Measurements from ENCODE around the gene KIRREL3.
"Not testable (repeated sequence)": the region's sequence is repeated elsewhere in the genome, so short reads cannot be mapped to it uniquely, and the experiment has no call there.

The KIRREL3 gene

GRCh38 chr11:126952533-126952932 lies 48.0 kb downstream of the KIRREL3 start:
- DNase-seq (ENCODE audit: low read depth in 2 of 2): not testable (repeated sequence)

- no peak for DNase-seq (ENCODE audit: low read depth in 2 of 2)
Measured at GRCh38 chr11:126951465-126951864, 49.1 kb downstream of the KIRREL3 start.

GRCh38 chr11:126949066-126949891 lies 51.3 kb downstream of the KIRREL3 start:
- no peak for DNase-seq (ENCODE audit: low read depth in 2 of 2)

- no peak for DNase-seq (ENCODE audit: low read depth in 2 of 2)
Measured at GRCh38 chr11:126948563-126948962, 52.0 kb downstream of the KIRREL3 start.

GRCh38 chr11:126945319-126945718 lies 55.3 kb downstream of the KIRREL3 start:
- DNase-seq (ENCODE audit: low read depth in 2 of 2): no peak

- DNase-seq (ENCODE audit: low read depth in 2 of 2): no peak
Measured at GRCh38 chr11:126943316-126943715, 57.3 kb downstream of the KIRREL3 start.

- no peak for DNase-seq (ENCODE audit: low read depth in 2 of 2)
Measured at GRCh38 chr11:126942146-126942545, 58.4 kb downstream of the KIRREL3 start.

GRCh38 chr11:126939552-126939951 lies 61.0 kb downstream of the KIRREL3 start:
- DNase-seq (ENCODE audit: low read depth in 2 of 2): no peak

GRCh38 chr11:126938718-126939117 lies 61.9 kb downstream of the KIRREL3 start:
- DNase-seq (ENCODE audit: low read depth in 2 of 2): no peak

- no peak for DNase-seq (ENCODE audit: low read depth in 2 of 2)
Measured at GRCh38 chr11:126930091-126930841, 70.3 kb downstream of the KIRREL3 start.

GRCh38 chr11:126929179-126930061 lies 71.2 kb downstream of the KIRREL3 start:
- no peak for DNase-seq (ENCODE audit: low read depth in 2 of 2)

- DNase-seq (ENCODE audit: low read depth in 2 of 2): no peak
Measured at GRCh38 chr11:126927623-126928022, 72.9 kb downstream of the KIRREL3 start.

- no peak for DNase-seq (ENCODE audit: low read depth in 2 of 2)
Measured at GRCh38 chr11:126926376-126926791, 74.2 kb downstream of the KIRREL3 start.

- DNase-seq (ENCODE audit: low read depth in 2 of 2): no peak
Measured at GRCh38 chr11:126925321-126926093, 75.1 kb downstream of the KIRREL3 start.

- no peak for DNase-seq (ENCODE audit: low read depth in 2 of 2)
Measured at GRCh38 chr11:126924376-126925040, 76.1 kb downstream of the KIRREL3 start.

- DNase-seq (ENCODE audit: low read depth in 2 of 2): no peak
Measured at GRCh38 chr11:126920833-126921232, 79.7 kb downstream of the KIRREL3 start.

- DNase-seq (ENCODE audit: low read depth in 2 of 2): no peak
Measured at GRCh38 chr11:126919147-126919823, 81.3 kb downstream of the KIRREL3 start.

- DNase-seq (ENCODE audit: low read depth in 2 of 2): no peak
Measured at GRCh38 chr11:126918556-126918955, 82.0 kb downstream of the KIRREL3 start.

- DNase-seq (ENCODE audit: low read depth in 2 of 2): no peak
Measured at GRCh38 chr11:126917531-126918204, 82.9 kb downstream of the KIRREL3 start.
